ENCODE results near the gene PAN3.

The PAN3 gene

DNA sequence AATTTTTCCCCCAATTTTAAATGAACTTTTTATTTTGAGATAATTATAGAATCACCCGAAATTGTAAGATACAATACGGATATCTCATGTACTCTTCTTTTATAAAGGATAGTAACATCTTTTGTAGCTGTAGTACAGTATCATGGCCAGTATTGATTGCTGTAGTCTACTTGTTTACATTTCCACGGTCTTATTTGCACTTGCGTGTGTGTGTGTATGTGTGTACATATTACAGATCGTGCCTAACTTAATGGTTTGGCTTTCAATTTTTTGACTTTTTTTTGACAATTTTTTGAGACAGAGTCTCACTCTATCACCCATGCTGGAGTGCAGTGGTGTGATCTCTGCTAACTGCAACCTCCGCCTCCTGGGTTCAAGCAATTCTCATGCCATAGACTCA lies 6.7 kb downstream of the PAN3 start:
- CTCF ChIA-PET = no interaction called here
- POLR2A ChIA-PET = no interaction called here
- no peak for DNase-seq (ENCODE audit: extremely low spot score)
- TF ChIP-seq HDGF (IDR thresholded peaks at IDR 0.05; ENCODE audit: borderline replicate concordance) (no peak), LEF1 (IDR thresholded peaks at IDR 0.05; ENCODE audit: borderline replicate concordance) (no peak), ELF4 (IDR thresholded peaks at IDR 0.05) (no peak), CTBP1 (IDR thresholded peaks at IDR 0.05; ENCODE audit: borderline replicate concordance) (no peak), FOXK2 (IDR thresholded peaks at IDR 0.05) (no peak), SP1 (IDR thresholded peaks at IDR 0.05) (no peak), SUZ12 (IDR thresholded peaks at IDR 0.05) (no peak), FOXA1 (IDR thresholded peaks at IDR 0.05) (no peak), TARDBP (IDR thresholded peaks at IDR 0.05) (no peak), ZNF384 (IDR thresholded peaks at IDR 0.05) (no peak), BHLHE40 (IDR thresholded peaks at IDR 0.05; ENCODE audit: borderline replicate concordance) (no peak), NFRKB (IDR thresholded peaks at IDR 0.05) (no peak), L3MBTL2 (conservative IDR thresholded peaks at IDR 0.05) (no peak), ARNT (IDR thresholded peaks at IDR 0.05) (no peak), FOXM1 (IDR thresholded peaks at IDR 0.05; ENCODE audit: borderline replicate concordance) (no peak)
- TF ChIP-seq, protein P1, sequence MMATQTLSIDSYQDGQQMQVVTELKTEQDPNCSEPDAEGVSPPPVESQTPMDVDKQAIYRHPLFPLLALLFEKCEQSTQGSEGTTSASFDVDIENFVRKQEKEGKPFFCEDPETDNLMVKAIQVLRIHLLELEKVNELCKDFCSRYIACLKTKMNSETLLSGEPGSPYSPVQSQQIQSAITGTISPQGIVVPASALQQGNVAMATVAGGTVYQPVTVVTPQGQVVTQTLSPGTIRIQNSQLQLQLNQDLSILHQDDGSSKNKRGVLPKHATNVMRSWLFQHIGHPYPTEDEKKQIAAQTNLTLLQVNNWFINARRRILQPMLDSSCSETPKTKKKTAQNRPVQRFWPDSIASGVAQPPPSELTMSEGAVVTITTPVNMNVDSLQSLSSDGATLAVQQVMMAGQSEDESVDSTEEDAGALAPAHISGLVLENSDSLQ (IDR thresholded peaks at IDR 0.05) = no peak

DNA sequence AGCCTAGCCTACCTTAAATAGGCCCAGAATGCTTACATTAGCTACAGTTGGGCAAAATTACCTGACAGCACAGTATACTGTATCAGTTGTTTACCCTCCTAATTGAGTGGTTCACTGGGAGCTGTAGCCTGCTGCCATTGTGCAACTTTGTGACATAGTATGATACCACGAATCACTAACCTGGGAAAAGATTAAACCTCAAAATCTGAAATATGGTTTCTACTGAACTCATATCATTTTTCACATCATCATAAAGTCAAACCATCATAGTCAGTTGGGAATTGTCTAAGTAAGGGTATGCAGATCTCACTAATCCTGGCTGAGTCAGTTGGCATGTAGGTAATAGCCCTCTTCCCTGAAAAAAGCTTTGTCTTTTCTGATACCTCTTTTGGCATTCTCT lies 9.2 kb downstream of the PAN3 start:
- ChIA-PET POLR2A (interaction anchor here (0.8 kb wide), 1 partner anchor 30 kb away, joined by 3 read pairs; no protein-coding TSS in a partner anchor), CTCF (no interaction called here)
- no peak for DNase-seq (ENCODE audit: extremely low spot score)
- TF ChIP-seq ELF4 (IDR thresholded peaks at IDR 0.05) (no peak), HDGF (IDR thresholded peaks at IDR 0.05; ENCODE audit: borderline replicate concordance) (no peak)

DNA sequence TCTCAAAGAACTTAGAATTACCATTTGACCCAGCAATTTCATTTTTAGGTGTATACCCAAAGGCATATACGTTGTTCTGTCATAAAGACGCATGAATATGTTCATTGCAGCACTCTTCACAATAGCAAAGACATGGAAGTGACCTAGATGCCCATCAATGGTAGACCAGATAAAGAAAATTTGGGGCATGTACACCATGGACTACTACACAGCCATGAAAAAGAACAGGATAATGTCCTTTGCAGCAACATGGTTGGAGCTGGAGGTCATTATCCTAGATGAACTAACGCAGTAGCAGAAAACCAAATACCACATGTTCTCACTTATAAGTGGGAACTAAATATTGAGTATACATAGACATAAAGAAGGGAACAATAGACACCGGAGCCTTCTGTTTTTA lies 20.7 kb downstream of the PAN3 start:
- POLR2A ChIA-PET = no interaction called here
- CTCF ChIA-PET = no interaction called here
- no peak for TF ChIP-seq FOXM1 (IDR thresholded peaks at IDR 0.05; ENCODE audit: borderline replicate concordance)
- no peak for TF ChIP-seq BHLHE40 (IDR thresholded peaks at IDR 0.05; ENCODE audit: borderline replicate concordance)
- TF ChIP-seq NFRKB (IDR thresholded peaks at IDR 0.05) = no peak
- no peak for TF ChIP-seq FOXA1 (IDR thresholded peaks at IDR 0.05)
- no peak for TF ChIP-seq ARNT (IDR thresholded peaks at IDR 0.05)
- TF ChIP-seq, protein P1 (IDR thresholded peaks at IDR 0.05) = no peak
- TF ChIP-seq FOXK2 (IDR thresholded peaks at IDR 0.05) = no peak
- TF ChIP-seq SUZ12 (IDR thresholded peaks at IDR 0.05) = no peak
- TF ChIP-seq CTBP1 (IDR thresholded peaks at IDR 0.05; ENCODE audit: borderline replicate concordance) = no peak
- no peak for DNase-seq (ENCODE audit: extremely low spot score)

DNA sequence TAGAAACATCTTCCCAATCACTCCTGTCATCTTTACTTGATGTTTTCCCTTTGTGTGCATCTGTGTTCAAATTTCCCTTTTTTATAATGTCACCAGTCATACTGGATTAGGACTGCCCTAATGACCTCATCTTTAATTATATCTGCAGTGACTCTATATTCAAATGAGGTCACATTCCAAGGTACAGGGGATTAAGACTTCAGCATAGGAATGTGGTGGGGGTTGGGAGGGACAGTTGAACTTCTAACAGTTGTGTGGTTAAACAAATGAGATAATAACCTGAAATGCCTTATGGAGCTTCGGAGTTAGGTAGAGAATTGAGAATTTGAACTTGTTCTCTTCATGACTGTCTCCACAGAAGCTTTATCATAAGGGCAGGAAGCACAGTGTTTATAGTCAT lies 23.0 kb downstream of the PAN3 start:
- CTCF ChIA-PET = no interaction called here

DNA sequence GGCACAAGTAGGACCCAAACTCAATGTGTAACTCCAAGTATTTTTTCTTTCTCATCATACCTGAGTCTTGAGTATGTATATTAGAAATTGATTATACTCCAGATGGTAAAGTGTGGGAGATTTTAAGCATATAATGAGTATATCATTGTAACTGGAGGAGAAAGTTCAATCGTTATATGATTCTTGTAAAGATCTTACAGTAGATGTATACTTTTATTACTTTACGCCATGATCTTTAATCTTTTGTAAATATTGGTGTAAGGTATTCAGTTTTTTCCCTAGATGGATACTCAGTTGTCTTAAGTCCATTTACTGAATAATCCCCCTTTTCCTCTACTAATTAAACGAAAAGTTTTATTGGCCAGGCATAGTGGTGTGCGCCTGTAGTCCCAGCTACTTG lies 25.2 kb downstream of the PAN3 start:
- POLR2A ChIA-PET = no interaction called here
- CTCF ChIA-PET = no interaction called here
- TF ChIP-seq L3MBTL2 (conservative IDR thresholded peaks at IDR 0.05) = no peak
- TF ChIP-seq BHLHE40 (IDR thresholded peaks at IDR 0.05; ENCODE audit: borderline replicate concordance) = no peak
- no peak for TF ChIP-seq FOXK2 (IDR thresholded peaks at IDR 0.05)
- no peak for TF ChIP-seq ELF4 (IDR thresholded peaks at IDR 0.05)
- TF ChIP-seq FOXM1 (IDR thresholded peaks at IDR 0.05; ENCODE audit: borderline replicate concordance) = no peak
- no peak for TF ChIP-seq NFRKB (IDR thresholded peaks at IDR 0.05)
- no peak for TF ChIP-seq FOXA1 (IDR thresholded peaks at IDR 0.05)
- TF ChIP-seq LEF1 (IDR thresholded peaks at IDR 0.05; ENCODE audit: borderline replicate concordance) = no peak
- no peak for TF ChIP-seq CTBP1 (IDR thresholded peaks at IDR 0.05; ENCODE audit: borderline replicate concordance)
- no peak for TF ChIP-seq ZNF384 (IDR thresholded peaks at IDR 0.05)
- TF ChIP-seq, protein P1 (IDR thresholded peaks at IDR 0.05) = no peak
- TF ChIP-seq ARNT (IDR thresholded peaks at IDR 0.05) = no peak
- no peak for TF ChIP-seq SP1 (IDR thresholded peaks at IDR 0.05)
- TF ChIP-seq TARDBP (IDR thresholded peaks at IDR 0.05) = no peak
- no peak for TF ChIP-seq SUZ12 (IDR thresholded peaks at IDR 0.05)
- TF ChIP-seq HDGF (IDR thresholded peaks at IDR 0.05; ENCODE audit: borderline replicate concordance) = no peak
- DNase-seq (ENCODE audit: extremely low spot score) = no peak

More for the DNA sequence above, 23.0 kb downstream of the PAN3 start:
- TF ChIP-seq BHLHE40 (IDR thresholded peaks at IDR 0.05; ENCODE audit: borderline replicate concordance) (no peak), SP1 (IDR thresholded peaks at IDR 0.05) (no peak), FOXK2 (IDR thresholded peaks at IDR 0.05) (no peak), FOXM1 (IDR thresholded peaks at IDR 0.05; ENCODE audit: borderline replicate concordance) (no peak), CTBP1 (IDR thresholded peaks at IDR 0.05; ENCODE audit: borderline replicate concordance) (no peak), FOXA1 (IDR thresholded peaks at IDR 0.05) (no peak), HDGF (IDR thresholded peaks at IDR 0.05; ENCODE audit: borderline replicate concordance) (no peak), L3MBTL2 (conservative IDR thresholded peaks at IDR 0.05) (no peak), LEF1 (IDR thresholded peaks at IDR 0.05; ENCODE audit: borderline replicate concordance) (no peak), SUZ12 (IDR thresholded peaks at IDR 0.05) (no peak), ZNF384 (IDR thresholded peaks at IDR 0.05) (no peak), TARDBP (IDR thresholded peaks at IDR 0.05) (no peak), NFRKB (IDR thresholded peaks at IDR 0.05) (no peak), ARNT (IDR thresholded peaks at IDR 0.05) (no peak), ELF4 (IDR thresholded peaks at IDR 0.05) (no peak)
- TF ChIP-seq, protein P1 (IDR thresholded peaks at IDR 0.05) = no peak
- POLR2A ChIA-PET = no interaction called here
- DNase-seq (ENCODE audit: extremely low spot score) = no peak

- ChIA-PET POLR2A (no interaction called here), CTCF (no interaction called here)
- DNase-seq (ENCODE audit: extremely low spot score) = no peak
- TF ChIP-seq TARDBP (IDR thresholded peaks at IDR 0.05) = no peak
- no peak for TF ChIP-seq BHLHE40 (IDR thresholded peaks at IDR 0.05; ENCODE audit: borderline replicate concordance)
- TF ChIP-seq CTBP1 (IDR thresholded peaks at IDR 0.05; ENCODE audit: borderline replicate concordance) = no peak
- TF ChIP-seq L3MBTL2 (conservative IDR thresholded peaks at IDR 0.05) = no peak
- no peak for TF ChIP-seq FOXK2 (IDR thresholded peaks at IDR 0.05)
- no peak for TF ChIP-seq SP1 (IDR thresholded peaks at IDR 0.05)
- no peak for TF ChIP-seq ZNF384 (IDR thresholded peaks at IDR 0.05)
- TF ChIP-seq NFRKB (IDR thresholded peaks at IDR 0.05) = no peak
- no peak for TF ChIP-seq FOXM1 (IDR thresholded peaks at IDR 0.05; ENCODE audit: borderline replicate concordance)
- TF ChIP-seq ELF4 (IDR thresholded peaks at IDR 0.05) = no peak
These were observed 27.9 kb downstream of the PAN3 start for GRCh38 chr13:28166257-28166656.
